ENCODE results near the gene LBH.
"Not testable (repeated sequence)": the region's sequence is repeated elsewhere in the genome, so short reads cannot be mapped to it uniquely, and the experiment has no call there.

The LBH gene

DNA sequence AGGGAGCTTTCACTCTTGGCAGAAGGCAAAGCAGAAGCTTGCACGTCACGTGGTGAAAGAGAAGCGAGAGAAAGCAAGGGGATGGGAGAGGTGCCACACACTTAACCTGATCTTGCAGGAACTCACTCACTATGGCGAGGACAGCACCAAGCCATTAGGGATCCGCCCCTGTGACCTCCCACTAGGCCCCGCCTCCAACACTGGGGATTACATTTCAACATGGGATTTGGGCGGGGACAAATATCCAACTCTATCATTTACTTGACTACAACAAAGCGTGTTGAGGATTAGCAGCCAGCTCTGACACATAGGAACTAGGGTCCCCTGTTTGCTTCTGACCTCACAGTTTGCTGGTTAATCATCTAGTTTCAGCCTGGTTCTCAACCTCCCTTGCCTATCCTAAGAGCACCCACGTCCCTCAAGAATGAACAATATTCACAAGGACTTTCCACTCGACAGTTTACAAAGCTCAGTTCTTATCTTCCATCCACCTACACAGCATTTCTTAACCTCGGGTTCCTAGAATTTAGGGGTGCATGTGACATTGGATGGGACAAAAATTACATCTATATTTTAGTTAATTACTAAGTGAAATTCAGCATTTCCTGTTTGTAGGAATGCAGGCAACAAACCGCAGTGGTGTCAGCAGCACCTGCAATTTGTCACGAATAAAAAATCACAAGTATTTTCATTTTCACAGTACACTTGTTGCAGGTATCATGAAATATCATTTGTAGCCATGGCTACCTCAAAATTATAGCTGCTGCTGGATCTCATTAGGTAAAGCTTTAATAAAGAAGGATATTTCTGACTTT is 36.0 kb downstream of the LBH start:
- no peaks in the 10 kb centered on the region for H3K9me3 ChIP-seq (ENCODE audit: insufficient read depth, low read length)
- H3K4me3 ChIP-seq (ENCODE audit: insufficient read length, low read depth), result no peak overlapping the region
- no peaks in the 10 kb centered on the region for H3K27me3 ChIP-seq (ENCODE audit: insufficient read depth, insufficient read length)
- H3K4me1 ChIP-seq (ENCODE audit: insufficient read depth, insufficient read length), result no peaks in the 10 kb centered on the region
- no peaks in the 10 kb centered on the region for H3K36me3 ChIP-seq (ENCODE audit: insufficient read depth, insufficient read length, low read length)
- no peak overlapping the region for H3K9ac ChIP-seq (ENCODE audit: insufficient read length, low read depth)
- TF ChIP-seq ZNF274 (IDR thresholded peaks at IDR 0.05; ENCODE audit: low read depth, low read length) (no peak), YY1 (IDR thresholded peaks at IDR 0.05; ENCODE audit: insufficient read depth, insufficient read length) (no peak), SUZ12 (IDR thresholded peaks at IDR 0.05; ENCODE audit: extremely low read depth, insufficient read depth, insufficient read length) (no peak)
- no peak for DNase-seq (ENCODE audit: low read depth, low spot score)

DNA sequence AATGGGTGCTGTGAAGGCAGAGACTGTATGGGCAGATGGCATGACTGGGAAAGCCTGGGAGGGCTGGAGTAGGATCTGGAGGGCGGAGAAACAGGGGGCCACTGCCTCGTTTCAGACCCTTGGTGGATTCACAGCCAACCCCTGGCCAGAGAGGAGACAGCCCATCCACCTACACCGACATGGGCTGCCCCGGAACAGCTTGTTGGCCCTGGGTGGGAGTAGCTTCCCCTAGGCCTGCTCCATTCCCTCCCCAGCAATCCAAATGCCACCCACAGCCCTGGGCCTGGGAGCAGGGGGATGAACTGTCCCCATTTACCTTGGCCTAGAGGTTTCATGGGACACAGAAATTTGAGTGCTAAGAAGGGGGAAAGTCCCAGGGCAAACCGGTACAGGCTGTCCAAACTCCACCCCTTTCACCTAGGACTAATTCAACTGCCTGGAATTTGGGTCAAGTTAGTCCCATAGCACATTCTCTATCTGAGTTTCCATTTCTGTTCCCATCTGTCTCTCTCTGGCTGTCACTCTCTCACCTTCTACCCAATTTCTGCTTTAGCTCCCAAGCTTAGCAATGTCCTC is 37.0 kb downstream of the LBH start:
- H3K9me3 ChIP-seq (ENCODE audit: insufficient read depth, low read length), result no peaks in the 10 kb centered on the region
- H3K27me3 ChIP-seq (ENCODE audit: insufficient read depth, insufficient read length), result no peaks in the 10 kb centered on the region
- no peaks in the 10 kb centered on the region for H3K36me3 ChIP-seq (ENCODE audit: insufficient read depth, insufficient read length, low read length)
- DNase-seq (ENCODE audit: low read depth, low spot score), result no peak
- no peak overlapping the region for H3K4me3 ChIP-seq (ENCODE audit: insufficient read length, low read depth)
- no peak overlapping the region for H3K9ac ChIP-seq (ENCODE audit: insufficient read length, low read depth)
- no peaks in the 10 kb centered on the region for H3K4me1 ChIP-seq (ENCODE audit: insufficient read depth, insufficient read length)
- TF ChIP-seq ZNF274 (IDR thresholded peaks at IDR 0.05; ENCODE audit: low read depth, low read length) (no peak), SUZ12 (IDR thresholded peaks at IDR 0.05; ENCODE audit: extremely low read depth, insufficient read depth, insufficient read length) (no peak), YY1 (IDR thresholded peaks at IDR 0.05; ENCODE audit: insufficient read depth, insufficient read length) (no peak)

DNA sequence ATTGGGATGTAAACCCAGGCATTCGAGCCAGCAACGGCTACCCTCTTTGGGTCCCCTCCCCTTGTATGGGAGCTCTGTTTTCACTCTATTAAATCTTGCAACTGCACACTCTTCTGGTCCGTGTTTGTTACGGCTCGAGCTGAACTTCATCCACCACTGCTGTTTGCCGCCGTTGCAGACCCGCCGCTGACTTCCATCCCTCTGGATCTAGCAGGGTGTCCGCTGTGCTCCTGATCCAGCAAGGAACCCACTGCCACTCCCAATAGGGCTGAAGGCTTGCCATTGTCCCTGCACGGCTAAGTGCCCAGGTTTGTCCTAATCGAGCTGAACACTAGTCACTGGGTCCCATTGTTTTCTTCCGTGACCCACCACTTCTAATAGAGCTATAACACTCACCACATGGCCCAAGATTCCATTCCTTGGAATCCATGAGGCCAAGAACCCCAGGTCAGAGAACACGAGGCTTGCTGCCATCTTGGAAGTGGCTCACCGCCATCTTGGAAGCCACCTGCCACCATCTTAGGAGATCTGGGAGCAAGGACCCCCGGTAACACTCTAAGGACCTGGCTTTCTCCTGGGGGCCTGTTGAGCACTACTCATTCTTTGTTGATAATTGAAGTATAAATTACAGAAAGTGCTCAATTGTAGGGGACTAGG is 37.9 kb downstream of the LBH start:
- H3K4me3 ChIP-seq (ENCODE audit: insufficient read length, low read depth); H3K27me3 ChIP-seq (ENCODE audit: insufficient read depth, insufficient read length); DNase-seq (ENCODE audit: low read depth, low spot score); H3K36me3 ChIP-seq (ENCODE audit: insufficient read depth, insufficient read length, low read length); H3K9me3 ChIP-seq (ENCODE audit: insufficient read depth, low read length); H3K4me1 ChIP-seq (ENCODE audit: insufficient read depth, insufficient read length); H3K9ac ChIP-seq (ENCODE audit: insufficient read length, low read depth): not testable (repeated sequence)

DNA sequence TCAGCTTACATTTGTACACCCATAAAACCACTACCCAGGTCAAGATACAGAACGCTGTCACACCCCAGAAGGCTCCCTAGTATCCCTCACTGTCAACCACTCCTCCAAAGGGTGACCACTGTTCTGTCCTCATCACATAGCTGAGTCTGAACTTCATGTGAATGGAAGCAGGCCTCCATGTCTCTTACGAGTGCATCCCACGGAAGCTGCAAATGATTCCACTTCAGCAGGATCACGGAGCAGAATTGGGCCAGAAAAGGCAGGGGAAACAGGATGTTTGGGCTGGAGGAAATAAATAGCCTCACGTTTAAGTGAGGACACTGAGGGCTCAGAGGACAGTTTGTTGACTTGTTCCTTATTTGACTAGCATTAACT is 38.4 kb downstream of the LBH start:
- Histone ChIP-seq H3K27me3 (ENCODE audit: insufficient read depth, insufficient read length) (no peaks in the 10 kb centered on the region), H3K4me3 (ENCODE audit: insufficient read length, low read depth) (no peak overlapping the region), H3K9me3 (ENCODE audit: insufficient read depth, low read length) (no peaks in the 10 kb centered on the region), H3K36me3 (ENCODE audit: insufficient read depth, insufficient read length, low read length) (no peaks in the 10 kb centered on the region), H3K9ac (ENCODE audit: insufficient read length, low read depth) (no peak overlapping the region), H3K4me1 (ENCODE audit: insufficient read depth, insufficient read length) (no peaks in the 10 kb centered on the region)
- TF ChIP-seq ZNF274 (IDR thresholded peaks at IDR 0.05; ENCODE audit: low read depth, low read length) (no peak), YY1 (IDR thresholded peaks at IDR 0.05; ENCODE audit: insufficient read depth, insufficient read length) (no peak), SUZ12 (IDR thresholded peaks at IDR 0.05; ENCODE audit: extremely low read depth, insufficient read depth, insufficient read length) (no peak)
- DNase-seq (ENCODE audit: low read depth, low spot score), result no peak

DNA sequence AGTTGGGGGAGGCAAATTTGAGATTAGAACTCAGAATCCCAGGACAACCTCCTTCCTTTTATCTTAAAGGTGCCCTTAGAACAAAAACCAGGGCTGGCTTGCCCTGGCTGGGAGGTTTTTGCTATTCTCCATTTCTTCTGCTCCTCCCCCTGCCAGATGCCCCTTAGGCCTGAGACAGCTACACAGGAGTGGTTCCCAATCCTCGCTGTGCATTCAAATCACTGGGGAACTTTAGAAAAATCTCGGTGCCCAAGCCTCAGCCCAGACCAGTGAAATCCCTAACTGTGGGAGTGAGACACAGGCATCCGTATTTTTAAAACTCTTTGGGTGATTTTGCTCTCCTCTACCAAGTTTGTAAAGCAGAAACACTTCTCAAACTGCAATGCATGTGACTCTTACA is 38.8 kb downstream of the LBH start:
- Histone ChIP-seq H3K9ac (ENCODE audit: insufficient read length, low read depth) (no peak overlapping the region), H3K27me3 (ENCODE audit: insufficient read depth, insufficient read length) (no peaks in the 10 kb centered on the region), H3K4me3 (ENCODE audit: insufficient read length, low read depth) (no peak overlapping the region), H3K4me1 (ENCODE audit: insufficient read depth, insufficient read length) (no peaks in the 10 kb centered on the region), H3K9me3 (ENCODE audit: insufficient read depth, low read length) (no peaks in the 10 kb centered on the region), H3K36me3 (ENCODE audit: insufficient read depth, insufficient read length, low read length) (no peaks in the 10 kb centered on the region)
- TF ChIP-seq SUZ12 (IDR thresholded peaks at IDR 0.05; ENCODE audit: extremely low read depth, insufficient read depth, insufficient read length) (no peak), YY1 (IDR thresholded peaks at IDR 0.05; ENCODE audit: insufficient read depth, insufficient read length) (no peak), ZNF274 (IDR thresholded peaks at IDR 0.05; ENCODE audit: low read depth, low read length) (no peak)
- no peak for DNase-seq (ENCODE audit: low read depth, low spot score)

DNA sequence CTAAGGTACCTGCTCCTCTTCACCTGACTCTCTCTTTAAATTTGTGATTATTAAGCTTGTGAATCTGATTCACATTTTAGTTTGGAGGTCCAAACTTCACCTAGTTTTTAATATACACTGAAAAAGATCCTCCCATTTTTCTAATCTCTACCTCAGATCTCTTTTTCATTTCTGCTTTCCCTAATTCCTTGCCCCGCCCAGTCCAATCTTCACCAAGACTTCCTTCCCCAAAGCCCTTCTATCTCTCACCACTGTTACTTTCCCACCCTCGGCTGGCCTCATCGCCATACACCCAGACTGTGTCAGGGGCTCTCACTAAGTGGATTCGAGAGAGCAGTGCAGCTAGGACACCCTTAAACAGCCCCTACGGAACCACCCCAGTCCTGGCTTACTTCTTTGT is 40.0 kb downstream of the LBH start:
- Histone ChIP-seq H3K4me3 (ENCODE audit: insufficient read length, low read depth) (no peak overlapping the region), H3K36me3 (ENCODE audit: insufficient read depth, insufficient read length, low read length) (no peaks in the 10 kb centered on the region), H3K4me1 (ENCODE audit: insufficient read depth, insufficient read length) (no peaks in the 10 kb centered on the region), H3K27me3 (ENCODE audit: insufficient read depth, insufficient read length) (no peaks in the 10 kb centered on the region), H3K9me3 (ENCODE audit: insufficient read depth, low read length) (no peaks in the 10 kb centered on the region), H3K9ac (ENCODE audit: insufficient read length, low read depth) (no peak overlapping the region)
- TF ChIP-seq SUZ12 (IDR thresholded peaks at IDR 0.05; ENCODE audit: extremely low read depth, insufficient read depth, insufficient read length) (no peak), ZNF274 (IDR thresholded peaks at IDR 0.05; ENCODE audit: low read depth, low read length) (no peak), YY1 (IDR thresholded peaks at IDR 0.05; ENCODE audit: insufficient read depth, insufficient read length) (no peak)
- no peak for DNase-seq (ENCODE audit: low read depth, low spot score)

DNA sequence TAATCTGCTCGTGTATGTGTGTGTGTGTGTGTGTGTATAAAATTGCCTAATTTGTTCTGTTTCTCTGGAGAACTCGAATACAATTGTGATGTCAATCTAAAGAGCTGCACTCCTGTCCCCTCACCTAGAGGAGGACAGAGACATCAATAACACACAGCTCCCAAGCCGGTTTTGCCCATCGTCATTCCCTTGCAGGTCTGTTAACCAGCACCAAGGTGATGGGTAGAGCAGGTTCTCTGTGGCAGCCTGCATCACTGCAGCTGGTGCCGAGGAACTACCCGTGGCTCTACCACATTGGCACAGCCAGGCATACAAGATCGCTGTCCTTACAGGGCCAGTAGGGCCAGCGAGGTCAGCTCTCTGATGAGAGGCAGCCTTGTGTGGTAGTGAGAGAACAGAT is 41.0 kb downstream of the LBH start:
- no peaks in the 10 kb centered on the region for H3K9me3 ChIP-seq (ENCODE audit: insufficient read depth, low read length)
- no peaks in the 10 kb centered on the region for H3K4me1 ChIP-seq (ENCODE audit: insufficient read depth, insufficient read length)
- H3K9ac ChIP-seq (ENCODE audit: insufficient read length, low read depth), result no peak overlapping the region
- no peak for DNase-seq (ENCODE audit: low read depth, low spot score)
- TF ChIP-seq ZNF274 (IDR thresholded peaks at IDR 0.05; ENCODE audit: low read depth, low read length), result no peak
- TF ChIP-seq YY1 (IDR thresholded peaks at IDR 0.05; ENCODE audit: insufficient read depth, insufficient read length), result no peak
- TF ChIP-seq SUZ12 (IDR thresholded peaks at IDR 0.05; ENCODE audit: extremely low read depth, insufficient read depth, insufficient read length), result no peak
- H3K36me3 ChIP-seq (ENCODE audit: insufficient read depth, insufficient read length, low read length), result no peaks in the 10 kb centered on the region
- no peak overlapping the region for H3K4me3 ChIP-seq (ENCODE audit: insufficient read length, low read depth)
- no peaks in the 10 kb centered on the region for H3K27me3 ChIP-seq (ENCODE audit: insufficient read depth, insufficient read length)
